Measurements from ENCODE around the gene JAKMIP1.

JAKMIP1 gene

GRCh38 chr4:6071191-6071958 is 129.0 kb downstream of the JAKMIP1 start:
- DNase-seq = no peak

GRCh38 chr4:6069845-6070709 is 130.3 kb downstream of the JAKMIP1 start:
- no peak for DNase-seq

- DNase-seq = no peak
Observed at GRCh38 chr4:6068986-6069385, 131.4 kb downstream of the JAKMIP1 start.

- peak in 2 of 56 donors; percentile 29 to 37 for DNase-seq
Observed at GRCh38 chr4:6065934-6066590, 134.3 kb downstream of the JAKMIP1 start.

- DNase-seq = no peak
Observed at GRCh38 chr4:6065166-6065565, 135.2 kb downstream of the JAKMIP1 start.

- DNase-seq = no peak
Observed at GRCh38 chr4:6064383-6064782, 136.0 kb downstream of the JAKMIP1 start.

- no peak for DNase-seq
Observed at GRCh38 chr4:6063684-6064083, 136.7 kb downstream of the JAKMIP1 start.

GRCh38 chr4:6062133-6062532 is 138.2 kb downstream of the JAKMIP1 start:
- no peak for DNase-seq

- DNase-seq = no peak
Observed at GRCh38 chr4:6059375-6059805, 141.0 kb downstream of the JAKMIP1 start.

- DNase-seq = no peak
Observed at GRCh38 chr4:6058531-6059374, 141.6 kb downstream of the JAKMIP1 start.

GRCh38 chr4:6056976-6057766 is 143.2 kb downstream of the JAKMIP1 start:
- DNase-seq = peak in 15 of 56 donors; percentile 13 to 63 (median 35)

- DNase-seq = no peak
Observed at GRCh38 chr4:6055436-6055835, 144.9 kb downstream of the JAKMIP1 start.

GRCh38 chr4:6055030-6055429 is 145.3 kb downstream of the JAKMIP1 start:
- DNase-seq = no peak

- no peak for DNase-seq
Observed at GRCh38 chr4:6054162-6054922, 146.0 kb downstream of the JAKMIP1 start.

- no peak for DNase-seq
Observed at GRCh38 chr4:6052679-6053078, 147.7 kb downstream of the JAKMIP1 start.

- DNase-seq = no peak
Observed at GRCh38 chr4:6050551-6050950, 149.8 kb downstream of the JAKMIP1 start.

- peak in 1 of 56 donors; percentile 51 for DNase-seq
Observed at GRCh38 chr4:6049985-6050384, 150.4 kb downstream of the JAKMIP1 start.

GRCh38 chr4:6049278-6049677 is 151.1 kb downstream of the JAKMIP1 start:
- DNase-seq = no peak

- no peak for DNase-seq
Observed at GRCh38 chr4:6048537-6048936, 151.8 kb downstream of the JAKMIP1 start.

Measured in nucleus accumbens (tissue), 56 donors.